GM12875 (cell line): Measurements from ENCODE around the gene SKOR2.

ENCODE experiments used
- H3K4me3 ChIP-seq: one replicate; pipeline ENCODE4 v1.5.1; 2011; ENCODE audit warnings: low read depth, low read length, control low read depth
- CTCF ChIP-seq: IDR thresholded peaks from 2 replicates; pipeline ENCODE4 v1.5.1; 2011; ENCODE audit warnings: low read depth, mild to moderate bottlenecking, control low read depth, inconsistent platforms, low read length, moderate library complexity, borderline replicate concordance; ENCODE audit not compliant: insufficient read depth

SKOR2 gene

DNA sequence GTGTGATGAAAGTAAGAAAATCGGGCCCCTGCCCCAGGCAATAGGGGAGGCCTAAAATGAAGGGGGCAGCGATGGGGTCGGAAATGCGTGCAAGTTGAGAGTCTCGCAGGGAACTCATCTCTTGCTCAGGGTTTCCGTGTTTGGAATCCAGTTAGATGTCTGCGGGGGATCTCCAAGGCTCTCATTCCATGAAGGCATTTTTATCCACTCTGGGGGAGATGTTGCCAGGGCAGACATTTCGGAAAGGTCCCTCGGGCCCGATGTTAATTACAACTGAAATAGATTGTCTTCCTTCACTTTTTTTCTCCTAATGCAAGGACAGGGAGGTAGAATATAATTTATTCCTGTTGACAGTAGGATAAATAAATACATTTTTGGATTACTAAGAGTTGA is 12.8 kb upstream of the SKOR2 start:
- no peak overlapping the region for H3K4me3 ChIP-seq

GRCh38 chr18:47263430-47264307 is 12.2 kb upstream of the SKOR2 start:
- H3K4me3 ChIP-seq, result no peak overlapping the region
- no peak for TF ChIP-seq CTCF

More for the DNA sequence above, 12.8 kb upstream of the SKOR2 start:
- no peak for TF ChIP-seq CTCF

DNA sequence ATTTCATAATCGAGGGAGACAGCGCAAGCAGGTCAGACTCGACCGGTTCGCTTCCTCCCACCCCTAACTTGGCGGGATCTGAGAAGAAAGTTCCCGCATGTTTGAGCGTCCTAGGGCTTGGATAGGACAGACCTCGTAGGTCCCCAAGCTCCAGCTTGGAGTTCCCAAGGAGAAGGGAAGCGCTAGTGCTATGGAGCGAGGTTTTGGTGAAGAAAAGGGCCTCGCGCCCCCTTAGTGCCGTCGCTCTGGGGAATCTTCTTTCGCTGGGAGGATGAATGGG is 11.6 kb upstream of the SKOR2 start:
- no peak for TF ChIP-seq CTCF
- no peak overlapping the region for H3K4me3 ChIP-seq

- no peak overlapping the region for H3K4me3 ChIP-seq
- TF ChIP-seq CTCF, result no peak
Observed at GRCh38 chr18:47262301-47263149, 11.1 kb upstream of the SKOR2 start.

DNA sequence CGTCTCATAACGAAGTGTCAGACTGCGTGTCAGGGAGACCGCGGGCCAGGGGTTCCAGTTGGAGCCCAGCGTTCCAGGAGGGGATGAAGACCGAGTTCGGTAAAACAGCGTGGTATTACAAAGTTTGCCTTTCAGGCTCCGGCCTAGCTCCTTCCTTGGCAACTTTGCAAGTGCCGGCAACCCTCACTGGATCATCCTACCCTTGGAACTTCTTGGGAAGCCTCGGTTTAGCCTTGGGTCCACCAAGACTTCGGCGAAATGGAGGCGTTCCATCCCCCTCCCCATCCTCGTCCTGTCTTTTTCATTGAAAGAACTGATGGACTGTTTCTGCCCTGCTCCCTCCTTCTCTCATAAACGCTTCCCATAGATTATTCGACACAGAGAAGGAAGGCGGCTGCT is 10.4 kb upstream of the SKOR2 start:
- H3K4me3 ChIP-seq, result no peak overlapping the region
- no peak for TF ChIP-seq CTCF

GRCh38 chr18:47260924-47261701 is 9.7 kb upstream of the SKOR2 start:
- no peak overlapping the region for H3K4me3 ChIP-seq

More at GRCh38 chr18:47260924-47261701, 9.7 kb upstream of the SKOR2 start:
- no peak for TF ChIP-seq CTCF
